Measurements from ENCODE around the gene SCP2.
"Not testable (repeated sequence)": the region's sequence is repeated elsewhere in the genome, so short reads cannot be mapped to it uniquely, and the experiment has no call there.

SCP2 gene

GRCh38 chr1:52916241-52916975 is 10.7 kb upstream of the SCP2 start:
- DNase-seq (ENCODE audit: low read depth in 2 of 3, low spot score in 1 of 3), result no peak

- no peak for DNase-seq (ENCODE audit: low read depth in 2 of 3, low spot score in 1 of 3)
These were observed 9.9 kb upstream of the SCP2 start for GRCh38 chr1:52917156-52917555.

- no peak for DNase-seq (ENCODE audit: low read depth in 2 of 3, low spot score in 1 of 3)
These were observed 9.5 kb upstream of the SCP2 start for GRCh38 chr1:52917581-52917980.

DNA sequence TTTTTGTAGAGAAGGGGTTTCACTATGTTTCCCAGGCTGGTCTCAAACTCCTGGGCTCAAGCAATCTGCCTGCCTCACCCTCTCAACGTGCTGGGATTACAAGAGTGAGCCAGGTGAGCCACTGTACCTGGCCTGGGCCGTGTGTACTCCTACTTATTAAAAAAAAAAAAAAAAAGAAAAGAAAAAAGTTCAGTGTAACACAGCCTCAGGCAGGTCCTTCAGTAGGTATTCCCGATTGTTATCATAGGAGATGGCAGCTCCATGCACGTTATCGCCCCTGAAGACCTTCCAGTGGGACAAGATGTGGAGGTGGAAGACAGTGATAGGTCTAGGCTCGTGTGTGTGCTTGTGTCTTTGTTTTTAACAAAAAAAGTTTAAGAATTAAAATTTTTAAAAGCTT is 8.9 kb upstream of the SCP2 start:
- no peak for DNase-seq (ENCODE audit: low read depth in 2 of 3, low spot score in 1 of 3)

DNA sequence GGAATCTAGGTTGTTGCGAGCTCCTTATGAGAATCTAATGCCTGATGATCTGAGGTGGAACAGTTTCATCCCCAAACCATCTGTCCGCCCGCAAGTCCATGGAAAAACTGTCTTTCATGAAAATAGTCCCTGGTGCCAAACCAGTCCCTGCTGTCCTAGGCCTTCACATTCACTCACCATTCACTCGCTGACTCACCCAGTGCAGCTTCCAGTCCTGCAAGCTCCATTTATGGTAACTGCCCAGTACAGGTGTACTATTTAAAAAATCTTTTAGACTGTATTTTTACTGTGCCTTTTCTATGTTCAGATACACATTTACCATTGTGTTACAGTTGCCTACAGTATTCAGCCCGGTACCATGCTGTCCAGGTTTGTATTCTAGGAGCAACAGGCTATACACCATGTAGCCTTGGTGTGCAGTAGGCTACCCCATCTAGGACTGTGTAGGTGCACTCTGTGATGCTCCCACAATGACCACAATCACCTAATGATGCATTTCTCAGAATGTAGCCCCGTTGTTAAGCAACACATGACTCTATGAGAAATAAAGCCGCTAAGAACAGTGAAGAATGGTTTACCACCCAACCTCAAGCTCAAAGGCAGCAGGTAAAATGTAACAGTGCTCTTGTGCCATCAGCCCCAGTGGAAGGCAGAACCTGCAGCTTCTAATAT is 7.9 kb upstream of the SCP2 start:
- no peak for DNase-seq (ENCODE audit: low read depth in 2 of 3, low spot score in 1 of 3)

DNA sequence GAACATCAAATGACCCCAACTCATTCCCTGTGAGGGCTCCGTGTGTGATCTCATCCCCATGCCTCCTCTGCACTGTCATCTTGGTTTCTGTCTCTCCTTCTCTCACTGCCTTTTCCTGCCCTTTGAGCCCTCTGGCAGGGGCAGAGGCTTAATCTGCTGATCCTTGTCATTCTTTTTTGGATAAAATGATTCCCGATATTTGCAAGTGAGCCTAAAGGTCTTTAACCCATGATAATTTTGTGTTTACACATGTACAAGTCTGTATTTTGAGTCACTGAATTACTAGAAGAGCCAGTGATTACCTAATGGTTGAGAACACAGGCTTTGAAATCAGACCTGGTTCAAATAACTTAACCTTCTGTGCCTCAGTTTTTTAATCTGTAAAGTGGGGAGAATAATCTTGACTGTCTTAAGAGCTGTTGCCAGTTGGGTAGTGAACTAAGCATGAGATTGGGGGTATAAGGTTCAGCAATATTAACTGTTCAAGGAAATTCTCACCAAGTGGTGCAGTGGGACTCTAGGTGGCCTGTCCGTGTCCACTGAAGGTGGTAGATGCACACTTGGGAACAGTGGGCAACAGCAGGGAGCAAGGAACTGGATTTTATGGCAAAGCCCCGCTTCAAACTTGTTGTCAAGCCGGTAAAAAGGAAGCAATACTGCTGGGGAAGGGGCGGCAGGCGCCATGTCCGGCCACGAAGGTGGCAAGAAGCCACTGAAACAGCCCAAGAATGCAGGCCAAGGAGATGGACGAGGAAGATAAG is 7.2 kb upstream of the SCP2 start:
- no peak for DNase-seq (ENCODE audit: low read depth in 2 of 3, low spot score in 1 of 3)

DNA sequence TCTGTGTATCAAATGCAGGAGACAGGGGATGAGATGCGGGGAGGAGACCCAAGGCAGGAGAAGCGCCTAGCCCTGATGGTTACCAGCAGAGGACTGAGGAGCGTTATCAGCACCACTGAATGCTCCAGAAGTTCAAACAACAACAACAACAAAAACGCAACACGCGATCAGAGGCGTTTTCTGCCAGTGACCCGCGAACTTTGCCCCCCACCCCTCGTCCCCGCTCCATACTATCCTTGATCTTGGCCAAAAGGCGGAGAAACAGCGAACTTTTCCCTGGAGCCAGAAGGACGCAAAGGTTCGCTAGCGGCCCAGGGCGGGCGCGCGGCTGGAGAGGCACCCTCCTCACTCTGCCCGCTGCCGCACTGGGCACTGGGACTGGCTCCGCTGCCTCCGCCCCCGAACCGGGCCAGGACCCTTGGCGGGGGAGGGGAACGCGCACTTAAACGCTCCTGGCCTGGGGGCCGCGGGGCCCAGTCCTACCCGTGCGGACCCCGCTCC is 6.2 kb upstream of the SCP2 start:
- no peak for DNase-seq (ENCODE audit: low read depth in 2 of 3, low spot score in 1 of 3)

GRCh38 chr1:52925571-52926005 is 1.5 kb upstream of the SCP2 start:
- DNase-seq (ENCODE audit: low read depth in 2 of 3, low spot score in 1 of 3), result no peak

DNA sequence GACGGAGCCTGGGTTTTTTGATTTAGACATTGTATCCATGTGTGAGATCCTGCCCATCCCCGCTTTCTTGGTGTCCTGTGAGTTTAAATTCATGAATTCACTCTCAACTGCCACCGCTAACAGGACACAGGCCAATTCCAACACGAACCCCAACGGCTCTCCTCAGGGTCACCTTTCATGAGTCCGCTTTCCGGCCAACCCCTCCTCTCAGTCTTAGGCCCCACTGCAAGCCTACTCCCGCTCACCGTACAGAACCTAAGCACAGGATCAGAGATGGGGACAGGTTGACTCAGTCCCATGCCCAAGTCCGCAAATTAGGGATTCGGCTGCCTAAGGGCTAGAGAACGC is 238 bp upstream of the SCP2 start:
- no peak for DNase-seq (ENCODE audit: low read depth in 2 of 3, low spot score in 1 of 3)

- no peak for DNase-seq (ENCODE audit: low read depth in 2 of 3, low spot score in 1 of 3)
These were observed 934 bp downstream of the SCP2 start for GRCh38 chr1:52928015-52928404.

- DNase-seq (ENCODE audit: low read depth in 2 of 3, low spot score in 1 of 3), result no peak
These were observed 1.9 kb downstream of the SCP2 start for GRCh38 chr1:52929019-52929418.

DNA sequence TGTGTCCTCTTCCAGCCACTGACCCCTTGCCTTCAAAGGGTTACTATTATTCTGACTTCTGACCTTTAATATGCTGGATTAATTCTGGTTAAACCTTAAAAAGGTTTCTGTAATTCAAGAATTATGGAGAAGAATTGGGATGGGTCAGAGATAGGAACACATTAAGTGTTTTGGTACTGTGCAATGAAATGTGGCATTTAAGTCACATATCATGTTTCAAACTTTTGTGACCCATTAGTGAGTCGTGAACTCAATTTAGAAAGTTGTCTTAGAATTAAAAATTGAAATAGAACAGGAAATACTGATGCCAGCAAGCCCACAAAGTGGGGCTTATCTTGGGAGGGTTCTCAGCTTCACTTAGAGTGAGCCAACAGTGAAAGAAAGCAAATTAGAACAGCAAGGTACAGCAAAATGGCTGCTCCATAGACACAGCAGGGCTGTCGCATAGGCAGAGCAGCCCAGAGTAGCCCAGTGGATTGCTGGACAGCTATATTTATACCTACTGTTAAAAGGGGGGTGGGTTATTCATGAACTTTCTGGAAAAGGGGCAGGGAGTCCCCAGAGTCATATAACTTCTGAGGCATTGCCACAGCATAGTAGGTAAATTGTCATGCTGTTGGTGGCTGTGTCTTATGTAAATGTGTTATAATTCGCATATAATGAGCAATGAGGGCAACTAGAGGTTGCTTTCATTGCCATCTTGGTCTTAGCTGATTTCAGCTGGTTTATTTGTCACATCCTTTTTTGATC is 10.5 kb downstream of the SCP2 start:
- DNase-seq (ENCODE audit: low read depth in 2 of 3, low spot score in 1 of 3), result no peak

GRCh38 chr1:52938183-52938451 is 11.0 kb downstream of the SCP2 start:
- DNase-seq (ENCODE audit: low read depth in 2 of 3, low spot score in 1 of 3), result no peak

DNA sequence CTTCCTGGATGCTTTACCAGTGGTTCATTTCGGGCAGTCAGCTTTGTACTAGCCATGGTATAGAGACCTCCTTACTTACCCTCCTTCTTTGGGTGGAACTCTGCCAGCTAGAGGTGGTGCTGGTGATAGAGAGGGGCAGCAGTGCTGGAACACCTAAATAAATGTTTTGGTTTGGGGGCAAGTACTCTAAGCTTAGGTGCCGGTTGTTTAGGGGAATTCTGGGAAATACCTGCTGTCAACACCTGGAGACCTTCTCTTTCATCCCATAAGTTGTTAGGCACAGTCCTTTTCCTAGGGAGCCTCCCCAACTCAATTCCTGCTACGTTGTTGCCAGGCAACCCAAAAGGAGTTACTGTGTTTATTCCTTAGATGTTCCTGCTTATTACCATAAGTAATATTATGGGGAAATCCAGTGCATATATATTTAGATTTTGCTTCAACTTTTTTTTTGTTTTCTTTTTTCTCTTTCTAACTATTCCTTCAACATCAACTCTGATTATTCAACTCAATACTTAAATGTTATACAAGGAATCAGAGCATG is 16.9 kb downstream of the SCP2 start:
- no peak for DNase-seq (ENCODE audit: low read depth in 2 of 3, low spot score in 1 of 3)

- DNase-seq (ENCODE audit: low read depth in 2 of 3, low spot score in 1 of 3), result no peak
These were observed 17.5 kb downstream of the SCP2 start for GRCh38 chr1:52944566-52944965.

- no peak for DNase-seq (ENCODE audit: low read depth in 2 of 3, low spot score in 1 of 3)
These were observed 20.4 kb downstream of the SCP2 start for GRCh38 chr1:52947490-52947889.

- not testable (repeated sequence) for DNase-seq (ENCODE audit: low read depth in 2 of 3, low spot score in 1 of 3)
These were observed 22.5 kb downstream of the SCP2 start for GRCh38 chr1:52949602-52950001.

DNA sequence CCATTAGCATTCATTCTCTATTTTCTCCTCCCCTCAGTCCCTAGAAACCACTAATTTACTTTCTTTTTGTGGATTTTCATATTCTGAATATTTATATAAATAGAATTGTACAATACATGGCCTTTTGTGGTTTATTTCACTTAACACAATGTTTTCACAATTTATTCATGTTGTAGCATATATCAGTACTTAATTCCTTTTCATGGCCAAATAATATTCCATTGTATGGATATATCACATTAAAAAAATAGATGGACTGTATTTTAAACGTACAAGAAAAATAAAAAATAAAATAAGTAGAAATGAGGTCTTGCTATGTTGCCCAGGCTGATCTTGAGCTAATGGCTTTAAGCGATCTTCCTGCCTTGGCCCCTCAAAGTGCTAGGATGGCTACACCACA is 25.0 kb downstream of the SCP2 start:
- DNase-seq (ENCODE audit: low read depth in 2 of 3, low spot score in 1 of 3), result no peak

DNA sequence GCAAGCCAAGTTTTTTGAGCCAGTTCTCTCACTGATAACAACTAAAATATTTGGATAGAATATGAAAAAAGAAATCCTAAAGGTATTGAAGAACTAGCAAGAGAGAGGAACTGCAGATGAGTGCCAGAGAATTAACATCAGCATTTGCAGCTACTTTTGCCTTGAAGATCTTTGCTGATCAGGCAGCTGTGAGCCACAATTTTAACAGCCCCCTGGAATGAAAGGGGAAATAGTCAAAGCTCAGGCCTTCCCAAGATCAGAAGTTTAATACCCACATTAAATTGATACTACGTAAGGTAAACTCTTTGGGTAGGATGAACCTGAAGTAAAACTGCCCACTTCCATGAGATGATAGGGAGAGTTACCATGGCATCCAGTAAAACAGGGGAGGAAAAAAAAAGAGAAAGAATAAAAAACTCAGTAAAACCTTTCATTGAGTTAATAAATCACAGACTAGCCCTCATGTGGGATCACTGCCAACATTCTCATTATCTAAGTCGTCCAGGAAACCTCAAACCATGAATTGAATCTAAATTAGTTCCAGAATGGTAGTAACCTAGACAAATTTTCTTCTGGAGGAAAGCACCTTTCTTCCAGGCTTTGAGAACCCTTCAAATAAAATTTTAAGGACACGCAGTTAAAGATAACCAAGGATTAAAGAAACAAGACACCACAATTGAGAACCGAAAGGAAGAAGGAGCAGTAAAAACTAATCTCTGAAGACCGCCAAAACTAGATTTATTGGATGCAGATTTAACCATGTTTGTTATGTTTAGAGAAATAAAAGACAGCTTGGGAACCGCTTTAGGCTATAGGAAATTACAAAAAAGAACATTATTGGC is 28.3 kb downstream of the SCP2 start:
- no peak for DNase-seq (ENCODE audit: low read depth in 2 of 3, low spot score in 1 of 3)

DNA sequence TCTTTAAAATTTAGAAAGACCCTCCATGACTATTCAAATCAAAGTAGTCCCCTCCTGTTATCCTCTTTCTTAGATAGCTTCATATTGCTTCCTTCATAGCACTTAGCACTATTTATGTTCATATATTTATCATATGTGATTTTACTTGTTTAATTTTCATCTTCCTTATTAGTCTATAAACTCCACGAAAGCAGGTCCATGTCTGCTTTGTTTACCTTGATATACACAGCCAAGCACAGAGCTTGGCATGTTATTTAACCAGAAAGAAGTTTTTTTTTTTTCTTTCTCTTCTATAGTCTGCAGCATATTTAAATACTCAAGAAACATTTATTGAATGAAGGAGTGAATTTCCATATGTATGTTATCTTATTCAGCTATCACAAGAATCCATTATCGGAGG is 36.0 kb downstream of the SCP2 start:
- DNase-seq (ENCODE audit: low read depth in 2 of 3, low spot score in 1 of 3), result no peak

Measured in stimulated activated CD4-positive, alpha-beta T cell treated with anti-CD3 and anti-CD28 coated beads, Interleukin-12 subunit alpha, Interleukin-12 subunit beta, amount 100 ng/mL, for 48 hours (primary cell).